Posterior vena cava (tissue), 2 donors: ENCODE data around the gene PARD3B. TPM values are rescaled to one million over a fixed set of nuclear protein-coding genes. Genes with fewer than 3 reads are reported as not detected.
A peak's percentile ranks its signal among the peaks of the same experiment; 100 is the strongest.

Experiments
- DNase-seq: peaks from one replicate; pipeline ENCODE4 v3.0.0-alpha.2; 2020; ENCODE audit warnings: low spot score
- intact Hi-C, 2 donors: fragments of 100-400 bp; cut with DNase I; formaldehyde crosslinking; loops; one replicate each; pipeline versions ENCODE4 v1.14.1 to v1.14.2; 2022 to 2023
- long read RNA-seq, 2 donors: library from polyadenylated mRNA; unstranded; transcript quantifications; one replicate each; pipeline ENCODE4 v2.0.0, GENCODE V29; 2020 to 2021
- total RNA-seq, 2 donors: library from RNA; stranded (reverse); fragmentation: NEBNext Ultra II Directional; extraction: Animal tissue kit (Norgen Biotek cat#: 25700); gene quantifications; one replicate each; pipeline ENCODE4 v1.2.1, GENCODE V29; 2021
- donor health status: DM: yes; HTN: yes; CAD: no.
- donor health status: DM: yes; HTN: yes; CAD: no.

PARD3B gene
- 10 to 100 TPM; 37.0 to 48.1 TPM for total RNA-seq
- long read RNA-seq, donor 1, partial matches to known transcripts = 5 of 22 reads
- long read RNA-seq, donor 1, other reads (novel, unspliced or antisense) = 17 of 22 reads
- long read RNA-seq, donor 2, partial matches to known transcripts = 4 of 16 reads
- long read RNA-seq, donor 2, other reads (novel, unspliced or antisense) = 12 of 16 reads

- intact Hi-C loops = no loop called here
- DNase-seq = peak; percentile 86
These were observed at the start of gene PARD3B for GRCh38 chr2:204544961-204545860. PARD3B (plus strand) TSS chr2:204545475; CDS start chr2:204546000, 525 bp downstream.

GRCh38 chr2:204496779-204497178 is 48.5 kb upstream of the PARD3B start:
- no peak for DNase-seq
- intact Hi-C loops = no loop called here

GRCh38 chr2:204497855-204498254 is 47.4 kb upstream of the PARD3B start:
- no peak for DNase-seq
- intact Hi-C loops = no loop called here

GRCh38 chr2:204498291-204498690 is 47.0 kb upstream of the PARD3B start:
- no peak for DNase-seq
- intact Hi-C loops = no loop called here

GRCh38 chr2:204503869-204504268 is 41.4 kb upstream of the PARD3B start:
- intact Hi-C loops = no loop called here
- DNase-seq = no peak

GRCh38 chr2:204504594-204504993 is 40.7 kb upstream of the PARD3B start:
- intact Hi-C loops = no loop called here
- DNase-seq = no peak

GRCh38 chr2:204505488-204505887 is 39.8 kb upstream of the PARD3B start:
- no peak for DNase-seq
- intact Hi-C loops = no loop called here

- intact Hi-C loops = no loop called here
These were observed 39.3 kb upstream of the PARD3B start for GRCh38 chr2:204505946-204506345.

GRCh38 chr2:204507636-204508035 is 37.6 kb upstream of the PARD3B start:
- no peak for DNase-seq
- intact Hi-C loops = no loop called here

More at GRCh38 chr2:204505946-204506345, 39.3 kb upstream of the PARD3B start:
- no peak for DNase-seq

GRCh38 chr2:204510709-204511420 is 34.4 kb upstream of the PARD3B start:
- intact Hi-C loops = no loop called here
- no peak for DNase-seq

- DNase-seq = no peak
- intact Hi-C loops = no loop called here
These were observed 30.8 kb upstream of the PARD3B start for GRCh38 chr2:204514439-204514838.

- intact Hi-C loops = no loop called here
- DNase-seq = no peak
These were observed 29.9 kb upstream of the PARD3B start for GRCh38 chr2:204515416-204515815.

- intact Hi-C loops = no loop called here
- no peak for DNase-seq
These were observed 28.1 kb upstream of the PARD3B start for GRCh38 chr2:204517154-204517553.

GRCh38 chr2:204529795-204530463 is 15.3 kb upstream of the PARD3B start:
- intact Hi-C loops = no loop called here
- no peak for DNase-seq

- intact Hi-C loops = no loop called here
- DNase-seq = no peak
These were observed 14.8 kb upstream of the PARD3B start for GRCh38 chr2:204530464-204530805.

GRCh38 chr2:204533629-204534370 is 11.5 kb upstream of the PARD3B start:
- no peak for DNase-seq
- intact Hi-C loops = no loop called here

GRCh38 chr2:204535356-204535755 is 9.9 kb upstream of the PARD3B start:
- intact Hi-C loops = no loop called here
- no peak for DNase-seq

- intact Hi-C loops = no loop called here
- no peak for DNase-seq
These were observed 9.5 kb upstream of the PARD3B start for GRCh38 chr2:204535764-204536163.
